Bronchial epithelial cell (primary cell): ENCODE results near the gene PNMA1. TPM values are rescaled to one million over a fixed set of nuclear protein-coding genes. Genes with fewer than 3 reads are reported as not detected.

ENCODE experiments used
- DNase-seq: peaks from one replicate; pipeline ENCODE4 v3.0.0-alpha.2; 2010; ENCODE audit warnings: low read depth
- FAIRE-seq: peaks from 2 replicates; lab custom pipeline; 2011; peaks lifted over from hg19 to GRCh38; lab: Jason Lieb, UNC
- H3K27me3 ChIP-seq: 2 replicates; pipeline ENCODE4 v1.5.1; 2011; ENCODE audit warnings: low read length; ENCODE audit not compliant: control insufficient read depth, insufficient read depth
- H3K36me3 ChIP-seq: 2 replicates; pipeline ENCODE4 v1.5.1; 2011; ENCODE audit warnings: low read length; ENCODE audit not compliant: control insufficient read depth, insufficient read depth
- H3K4me3 ChIP-seq: 2 replicates; pipeline ENCODE4 v1.5.1; 2011; ENCODE audit warnings: mild to moderate bottlenecking, low read depth, low read length, control low read depth
- CTCF ChIP-seq: IDR thresholded peaks from 2 replicates; pipeline ENCODE4 v1.5.1; 2011; ENCODE audit warnings: mild to moderate bottlenecking, moderate library complexity, low read length, control low read depth, inconsistent platforms; ENCODE audit not compliant: insufficient read depth, severe bottlenecking
- total RNA-seq: library from RNA; depleted of rRNA; stranded (reverse); fragments of >200 nt; gene quantifications from 2 replicates; pipeline ENCODE4 v1.2.1, GENCODE V29; 2014

Gene PNMA1
- total RNA-seq, 1 donor from 2014 or later, result 10.5 TPM

DNA sequence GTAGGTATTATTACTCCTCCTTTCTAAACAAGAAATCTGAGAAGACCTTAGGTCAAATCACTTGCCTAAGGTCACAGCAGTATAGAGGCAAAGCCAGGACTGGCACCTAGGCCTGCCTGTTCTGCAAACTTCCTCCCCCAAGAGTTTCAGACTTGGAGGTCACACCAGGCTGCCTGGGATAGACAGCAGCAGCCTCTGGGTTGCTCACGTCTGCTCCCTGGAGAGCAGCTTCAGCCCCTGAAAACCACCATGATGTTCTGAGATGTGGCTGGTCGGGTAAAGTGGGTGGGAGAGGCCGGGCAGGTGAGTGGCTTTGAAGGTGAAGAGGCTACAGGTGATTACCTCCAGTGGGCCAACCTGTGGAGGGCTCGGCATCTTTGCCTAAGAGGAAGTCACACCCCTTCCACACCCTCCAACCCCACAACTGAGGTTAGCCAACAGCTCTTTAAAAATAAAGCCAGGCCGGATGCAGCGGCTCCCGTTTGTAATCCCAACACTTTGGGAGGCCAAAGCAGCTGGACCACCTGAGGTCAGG lies 37.0 kb upstream of the PNMA1 start:
- no peak for DNase-seq
- H3K4me3 ChIP-seq, result no peak overlapping the region
- FAIRE-seq, result no peak
- peaks cover 5% of the 10 kb centered on the region for H3K36me3 ChIP-seq
- TF ChIP-seq CTCF, result no peak
- H3K27me3 ChIP-seq, result no peaks in the 10 kb centered on the region

- H3K36me3 ChIP-seq, result peaks cover 6% of the 10 kb centered on the region
- TF ChIP-seq CTCF, result no peak
- DNase-seq (no peak), FAIRE-seq (peak; percentile 68)
- H3K4me3 ChIP-seq, result no peak overlapping the region
- H3K27me3 ChIP-seq, result no peaks in the 10 kb centered on the region
Measured at GRCh38 chr14:73750531-73750901, 36.3 kb upstream of the PNMA1 start.

- H3K4me3 ChIP-seq, result no peak overlapping the region
- DNase-seq (no peak), FAIRE-seq (no peak)
- TF ChIP-seq CTCF, result no peak
- peaks cover 6% of the 10 kb centered on the region for H3K36me3 ChIP-seq
- no peaks in the 10 kb centered on the region for H3K27me3 ChIP-seq
Measured at GRCh38 chr14:73749706-73750530, 35.7 kb upstream of the PNMA1 start.

- no peak for FAIRE-seq
- TF ChIP-seq CTCF, result no peak
- Histone ChIP-seq H3K27me3 (no peaks in the 10 kb centered on the region), H3K36me3 (peaks cover 6% of the 10 kb centered on the region), H3K4me3 (no peak overlapping the region)
- DNase-seq, result no peak
Measured at GRCh38 chr14:73748858-73749357, 34.7 kb upstream of the PNMA1 start.

DNA sequence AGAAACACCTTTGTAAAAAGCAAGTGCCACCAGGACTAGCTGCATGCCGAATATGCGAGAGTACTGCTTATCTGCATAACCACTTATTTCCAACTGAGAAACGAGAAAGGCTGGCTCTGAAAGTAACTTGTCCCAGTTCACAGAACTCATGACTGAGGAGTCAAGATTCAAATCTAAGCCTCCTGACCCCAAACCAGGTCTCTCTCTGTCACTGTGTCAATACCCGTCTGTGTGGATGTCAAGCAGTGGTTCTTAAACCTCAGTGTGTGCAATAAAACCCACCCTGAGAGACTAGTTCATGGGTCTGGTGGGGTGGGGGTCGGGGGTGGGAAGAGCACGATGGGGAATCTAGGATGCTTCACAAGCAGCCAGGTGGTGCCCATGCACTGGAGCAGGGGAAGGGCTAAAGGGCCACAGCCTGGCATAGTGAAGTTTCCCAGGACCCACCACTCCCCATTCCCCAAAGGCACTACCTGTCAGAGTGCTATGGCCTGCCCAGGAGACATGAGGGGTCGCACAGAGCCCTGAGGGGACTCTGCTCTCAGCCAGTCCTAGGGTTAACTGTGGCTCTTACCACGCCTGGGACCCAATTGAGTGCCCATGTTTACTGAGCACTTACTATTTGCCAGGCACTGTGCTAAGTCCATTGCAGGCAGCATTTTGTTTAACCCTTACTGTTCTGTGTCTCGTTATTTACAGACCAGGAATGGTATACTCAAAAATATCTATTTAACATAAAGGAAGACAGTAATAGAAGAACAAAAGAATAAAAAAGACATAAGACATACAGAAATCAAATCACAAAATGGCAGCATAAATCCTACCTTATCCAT lies 33.4 kb upstream of the PNMA1 start:
- Histone ChIP-seq H3K4me3 (no peak overlapping the region), H3K27me3 (no peaks in the 10 kb centered on the region), H3K36me3 (peaks cover 6% of the 10 kb centered on the region)
- DNase-seq (no peak), FAIRE-seq (no peak)
- no peak for TF ChIP-seq CTCF
